ENCODE results near the gene FCHSD2.

The FCHSD2 gene

GRCh38 chr11:72867970-72868369 lies 274.1 kb downstream of the FCHSD2 start:
- no peaks in the 10 kb centered on the region; the same call in 1 of the 2 replicates for H3K4me1 ChIP-seq
- H3K4me3 ChIP-seq (ENCODE audit: low read depth, low read length): no peak overlapping the region
- TF ChIP-seq CTCF (IDR thresholded peaks at IDR 0.05; ENCODE audit: low read depth, low read length): no peak
- H3K36me3 ChIP-seq: no peaks in the 10 kb centered on the region
- H3K9me3 ChIP-seq: no peaks in the 10 kb centered on the region; the same call in 1 of the 2 replicates
- H3K27me3 ChIP-seq: no peaks in the 10 kb centered on the region
- no peak for DNase-seq

DNA sequence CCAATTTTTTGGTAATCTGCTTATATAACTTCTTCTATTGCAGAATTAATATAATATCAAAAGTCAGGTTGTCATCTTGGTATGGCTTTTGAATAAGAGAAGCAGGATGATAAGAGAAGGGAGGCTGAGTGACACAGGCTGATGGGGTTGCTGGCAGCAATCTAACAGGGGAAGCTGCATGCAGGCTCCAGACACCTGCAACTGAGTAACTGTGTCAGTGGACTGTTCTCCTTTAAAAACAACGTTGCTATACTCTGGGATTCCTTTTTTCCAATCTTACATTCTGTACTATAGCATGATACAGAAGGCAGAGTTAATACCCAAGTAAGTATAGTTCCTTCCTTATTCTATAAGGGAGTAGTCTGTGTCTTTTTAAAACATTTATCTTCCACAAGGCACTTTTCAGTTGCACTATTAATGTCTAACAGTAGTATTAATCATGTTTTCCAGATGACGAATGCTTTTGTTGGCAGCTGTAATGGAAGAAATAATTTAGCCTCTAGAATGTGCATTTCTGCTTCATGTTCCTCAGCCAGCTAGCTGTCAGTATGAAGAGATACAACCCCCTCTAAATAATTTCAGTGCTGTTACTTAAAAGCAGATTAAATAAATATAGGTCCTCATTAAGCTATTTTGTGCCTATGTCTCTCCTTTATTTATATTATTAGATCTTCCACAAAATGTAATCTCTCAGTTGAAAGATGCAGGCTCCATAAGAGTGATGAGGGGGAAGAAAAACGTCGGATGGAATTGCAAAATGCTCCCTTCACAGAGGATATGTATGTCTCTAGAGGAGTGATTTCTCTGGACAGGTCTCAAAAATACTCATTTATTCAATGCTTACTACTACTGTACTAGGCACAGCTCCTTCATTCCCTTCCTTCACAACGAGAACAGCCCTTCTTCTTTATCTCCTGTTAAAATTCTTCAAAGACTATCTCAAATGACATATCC lies 277.1 kb downstream of the FCHSD2 start:
- H3K4me1 ChIP-seq: no peaks in the 10 kb centered on the region; the same call in 1 of the 2 replicates
- DNase-seq: peak; percentile 43

DNA sequence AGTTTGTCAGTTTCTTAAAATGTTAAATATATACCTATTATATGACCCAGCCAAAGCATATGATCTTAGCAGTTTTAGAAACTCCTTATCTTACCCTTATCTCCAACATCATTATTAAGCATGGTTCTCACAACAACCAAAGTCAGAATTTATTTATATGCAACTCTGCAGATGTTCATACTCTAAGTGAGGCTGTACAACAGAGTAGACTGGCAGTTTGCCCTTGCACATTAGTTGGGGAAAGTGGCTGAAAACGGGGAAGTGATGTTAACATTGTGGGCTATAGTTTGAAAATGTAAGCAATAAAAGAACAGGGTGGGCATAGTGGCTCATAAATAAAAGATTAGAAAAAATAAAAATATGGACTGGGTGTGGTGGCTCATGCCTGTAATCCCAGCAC lies 278.2 kb downstream of the FCHSD2 start:
- no peak for TF ChIP-seq CTCF (IDR thresholded peaks at IDR 0.05; ENCODE audit: low read depth, low read length)
- no peaks in the 10 kb centered on the region; the same call in 1 of the 2 replicates for H3K9me3 ChIP-seq
- no peak for DNase-seq
- no peaks in the 10 kb centered on the region; the same call in 1 of the 2 replicates for H3K27me3 ChIP-seq
- no peaks in the 10 kb centered on the region; the same call in 1 of the 2 replicates for H3K4me1 ChIP-seq
- no peak overlapping the region for H3K4me3 ChIP-seq (ENCODE audit: low read depth, low read length)
- H3K36me3 ChIP-seq: no peaks in the 10 kb centered on the region

More for the DNA sequence above, 277.1 kb downstream of the FCHSD2 start:
- H3K36me3 ChIP-seq: no peaks in the 10 kb centered on the region
- TF ChIP-seq CTCF (IDR thresholded peaks at IDR 0.05; ENCODE audit: low read depth, low read length): no peak
- no peaks in the 10 kb centered on the region; the same call in 1 of the 2 replicates for H3K9me3 ChIP-seq
- no peak overlapping the region for H3K4me3 ChIP-seq (ENCODE audit: low read depth, low read length)
- no peaks in the 10 kb centered on the region; the same call in 1 of the 2 replicates for H3K27me3 ChIP-seq

DNA sequence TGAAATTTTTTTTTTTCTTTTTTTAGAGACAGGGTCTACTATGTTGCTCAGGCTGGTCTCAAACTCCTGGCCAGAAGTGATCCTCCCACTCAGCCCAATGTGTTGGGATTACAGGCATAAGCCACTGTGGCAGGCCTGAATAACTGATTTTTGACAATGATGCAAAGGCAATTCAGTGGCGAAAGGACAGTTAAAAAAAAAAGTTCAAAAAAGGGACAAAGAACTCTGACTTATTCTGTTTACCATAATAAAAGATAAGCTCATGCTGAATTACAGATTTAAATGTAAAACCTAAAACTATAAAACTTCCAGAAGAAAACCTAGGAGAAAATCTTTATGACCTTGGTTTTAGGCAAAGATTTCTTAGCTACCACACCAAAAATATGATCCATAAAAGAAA lies 279.0 kb downstream of the FCHSD2 start:
- no peaks in the 10 kb centered on the region; the same call in 1 of the 2 replicates for H3K9me3 ChIP-seq
- no peaks in the 10 kb centered on the region; the same call in 1 of the 2 replicates for H3K27me3 ChIP-seq
- no peak for DNase-seq
- TF ChIP-seq CTCF (IDR thresholded peaks at IDR 0.05; ENCODE audit: low read depth, low read length): no peak
- no peak overlapping the region for H3K4me3 ChIP-seq (ENCODE audit: low read depth, low read length)
- no peaks in the 10 kb centered on the region for H3K36me3 ChIP-seq
- H3K4me1 ChIP-seq: no peaks in the 10 kb centered on the region; the same call in 1 of the 2 replicates

DNA sequence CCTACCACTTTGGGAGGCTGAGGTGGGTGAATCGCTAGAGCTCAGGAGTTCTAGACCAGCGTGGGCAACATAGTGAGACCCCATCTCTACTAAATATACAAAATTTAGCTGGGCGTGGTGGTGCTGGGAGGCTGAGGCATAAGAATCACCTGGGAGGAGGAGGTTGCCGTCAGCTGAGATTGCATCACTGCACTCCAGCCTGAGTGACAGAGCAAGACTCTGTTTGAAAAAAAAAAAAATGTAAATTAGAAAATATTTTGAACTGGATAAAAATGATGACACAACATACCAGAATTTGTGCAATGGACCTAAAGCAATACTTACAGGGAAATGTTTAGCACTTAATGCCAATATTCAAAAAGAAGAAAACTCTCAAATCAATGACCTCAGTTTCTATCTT lies 281.5 kb downstream of the FCHSD2 start:
- Histone ChIP-seq H3K4me3 (ENCODE audit: low read depth, low read length) (no peak overlapping the region), H3K36me3 (no peaks in the 10 kb centered on the region), H3K4me1 (no peaks in the 10 kb centered on the region; the same call in 1 of the 2 replicates), H3K27me3 (no peaks in the 10 kb centered on the region; the same call in 1 of the 2 replicates), H3K9me3 (no peaks in the 10 kb centered on the region; the same call in 1 of the 2 replicates)
- TF ChIP-seq CTCF (IDR thresholded peaks at IDR 0.05; ENCODE audit: low read depth, low read length): no peak
- DNase-seq: no peak

DNA sequence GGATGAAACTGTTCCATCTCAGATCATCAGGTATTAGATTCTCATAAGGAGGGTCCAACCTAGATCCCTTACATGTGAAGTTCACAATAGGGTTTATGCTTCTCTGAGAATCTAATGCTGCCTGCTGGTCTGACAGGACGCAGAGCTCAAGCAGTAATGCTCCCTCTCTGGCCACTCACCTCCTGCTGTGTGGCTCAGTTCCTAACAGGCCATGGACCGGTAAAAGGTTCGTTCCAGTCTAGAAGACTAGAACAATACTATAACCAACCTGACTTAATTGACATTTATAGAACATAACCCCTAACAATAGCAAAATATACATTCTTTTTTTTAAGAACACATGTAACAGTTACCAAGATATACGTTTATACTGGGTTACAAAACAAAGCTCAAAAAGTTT lies 282.1 kb downstream of the FCHSD2 start:
- H3K9me3 ChIP-seq: no peaks in the 10 kb centered on the region; the same call in 1 of the 2 replicates
- no peaks in the 10 kb centered on the region for H3K36me3 ChIP-seq
- H3K4me3 ChIP-seq (ENCODE audit: low read depth, low read length): no peak overlapping the region
- no peak for TF ChIP-seq CTCF (IDR thresholded peaks at IDR 0.05; ENCODE audit: low read depth, low read length)
- H3K27me3 ChIP-seq: no peaks in the 10 kb centered on the region; the same call in 1 of the 2 replicates
- H3K4me1 ChIP-seq: no peaks in the 10 kb centered on the region
- DNase-seq: no peak
